Measurements from ENCODE around the gene EXOC6.

EXOC6 gene

DNA sequence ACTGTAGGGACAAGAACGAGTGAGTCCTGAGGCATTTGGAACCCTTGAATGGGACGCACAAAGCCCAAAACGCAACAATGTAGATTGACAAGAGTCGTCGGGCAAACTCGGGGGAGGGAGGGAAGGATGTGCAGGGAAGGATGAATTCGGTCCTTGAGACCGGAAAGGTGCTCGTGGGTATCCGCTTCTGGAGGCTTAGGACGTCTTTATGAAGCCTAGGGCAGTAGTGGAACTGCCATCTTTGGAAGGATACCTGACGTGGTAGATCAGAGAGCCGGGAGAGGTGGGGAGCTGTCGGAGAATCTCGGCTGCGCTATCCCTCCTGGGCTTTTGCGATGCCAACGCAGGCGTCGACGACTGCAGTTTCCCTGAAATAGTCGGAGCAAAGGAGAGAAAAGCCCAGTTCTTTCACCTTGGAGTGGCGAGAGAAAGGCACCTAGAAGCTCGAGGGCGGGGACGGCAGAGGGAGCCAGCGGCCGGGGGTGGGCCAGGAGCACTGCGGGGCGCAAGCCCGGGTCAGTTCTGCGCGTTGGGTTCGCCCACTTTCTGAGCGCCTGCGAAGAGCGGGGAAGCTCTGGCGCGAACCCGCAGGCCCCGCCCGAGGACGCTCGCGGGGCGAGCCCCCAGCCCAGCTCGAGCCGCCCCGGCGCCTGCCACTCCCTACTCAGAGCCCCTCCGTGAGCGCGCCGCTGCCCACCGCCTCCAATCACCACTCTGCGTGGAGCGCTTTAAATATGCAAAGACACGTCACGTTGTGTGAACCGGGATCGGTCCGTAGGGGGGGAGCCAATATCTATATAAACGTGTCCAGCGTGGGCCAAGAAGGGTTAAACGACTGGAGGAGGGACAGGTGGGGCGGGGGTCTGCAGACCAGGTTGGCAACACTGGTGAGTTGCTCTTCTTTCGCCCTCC lies 211.9 kb downstream of the EXOC6 start, which contains the start of gene CYP26C1:
Gene CYP26C1, plus strand, starts transcription at position 824 of the 912 bp plus-strand sequence. CDS start 466 bp downstream, outside the sequence.
- H3K27ac ChIP-seq: no peak within 1 kb of the TSS
- TF ChIP-seq, protein P1, sequence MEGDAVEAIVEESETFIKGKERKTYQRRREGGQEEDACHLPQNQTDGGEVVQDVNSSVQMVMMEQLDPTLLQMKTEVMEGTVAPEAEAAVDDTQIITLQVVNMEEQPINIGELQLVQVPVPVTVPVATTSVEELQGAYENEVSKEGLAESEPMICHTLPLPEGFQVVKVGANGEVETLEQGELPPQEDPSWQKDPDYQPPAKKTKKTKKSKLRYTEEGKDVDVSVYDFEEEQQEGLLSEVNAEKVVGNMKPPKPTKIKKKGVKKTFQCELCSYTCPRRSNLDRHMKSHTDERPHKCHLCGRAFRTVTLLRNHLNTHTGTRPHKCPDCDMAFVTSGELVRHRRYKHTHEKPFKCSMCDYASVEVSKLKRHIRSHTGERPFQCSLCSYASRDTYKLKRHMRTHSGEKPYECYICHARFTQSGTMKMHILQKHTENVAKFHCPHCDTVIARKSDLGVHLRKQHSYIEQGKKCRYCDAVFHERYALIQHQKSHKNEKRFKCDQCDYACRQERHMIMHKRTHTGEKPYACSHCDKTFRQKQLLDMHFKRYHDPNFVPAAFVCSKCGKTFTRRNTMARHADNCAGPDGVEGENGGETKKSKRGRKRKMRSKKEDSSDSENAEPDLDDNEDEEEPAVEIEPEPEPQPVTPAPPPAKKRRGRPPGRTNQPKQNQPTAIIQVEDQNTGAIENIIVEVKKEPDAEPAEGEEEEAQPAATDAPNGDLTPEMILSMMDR (IDR thresholded peaks at IDR 0.05): no peak

DNA sequence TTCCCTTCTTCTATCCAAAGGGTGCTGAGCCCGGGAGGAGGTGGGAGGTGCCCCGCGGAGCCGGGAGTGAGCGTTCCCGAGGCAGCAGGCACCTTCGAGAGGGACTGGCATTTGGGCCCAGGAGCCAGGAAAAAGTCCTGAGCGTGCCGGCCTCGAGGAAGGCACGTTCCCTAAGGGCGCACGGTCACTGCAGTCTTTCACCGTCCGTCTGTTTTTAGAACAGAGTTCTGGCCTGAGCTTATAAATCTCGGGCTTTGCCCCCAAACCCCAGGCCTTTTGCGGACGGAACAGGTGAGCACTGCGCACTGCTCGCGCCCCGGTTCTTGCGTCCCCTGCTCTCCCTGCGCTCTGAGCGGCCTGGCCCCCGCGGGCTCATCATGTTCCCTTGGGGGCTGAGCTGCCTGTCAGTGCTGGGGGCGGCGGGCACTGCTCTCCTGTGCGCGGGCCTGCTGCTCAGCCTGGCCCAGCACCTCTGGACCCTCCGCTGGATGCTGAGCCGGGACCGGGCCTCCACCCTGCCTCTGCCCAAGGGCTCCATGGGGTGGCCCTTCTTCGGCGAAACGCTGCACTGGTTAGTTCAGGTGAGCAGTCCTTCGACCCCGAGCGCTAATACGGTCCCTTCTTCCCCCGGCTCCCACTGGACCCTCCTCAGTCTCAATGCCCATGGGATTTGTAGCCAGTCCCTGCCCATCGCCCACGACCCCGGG lies 212.7 kb downstream of the EXOC6 start:
- no peak overlapping the region for H3K27ac ChIP-seq
- no peak for TF ChIP-seq ZFX (IDR thresholded peaks at IDR 0.05; ENCODE audit: borderline replicate concordance)
- TF ChIP-seq, protein P1 (IDR thresholded peaks at IDR 0.05): no peak

DNA sequence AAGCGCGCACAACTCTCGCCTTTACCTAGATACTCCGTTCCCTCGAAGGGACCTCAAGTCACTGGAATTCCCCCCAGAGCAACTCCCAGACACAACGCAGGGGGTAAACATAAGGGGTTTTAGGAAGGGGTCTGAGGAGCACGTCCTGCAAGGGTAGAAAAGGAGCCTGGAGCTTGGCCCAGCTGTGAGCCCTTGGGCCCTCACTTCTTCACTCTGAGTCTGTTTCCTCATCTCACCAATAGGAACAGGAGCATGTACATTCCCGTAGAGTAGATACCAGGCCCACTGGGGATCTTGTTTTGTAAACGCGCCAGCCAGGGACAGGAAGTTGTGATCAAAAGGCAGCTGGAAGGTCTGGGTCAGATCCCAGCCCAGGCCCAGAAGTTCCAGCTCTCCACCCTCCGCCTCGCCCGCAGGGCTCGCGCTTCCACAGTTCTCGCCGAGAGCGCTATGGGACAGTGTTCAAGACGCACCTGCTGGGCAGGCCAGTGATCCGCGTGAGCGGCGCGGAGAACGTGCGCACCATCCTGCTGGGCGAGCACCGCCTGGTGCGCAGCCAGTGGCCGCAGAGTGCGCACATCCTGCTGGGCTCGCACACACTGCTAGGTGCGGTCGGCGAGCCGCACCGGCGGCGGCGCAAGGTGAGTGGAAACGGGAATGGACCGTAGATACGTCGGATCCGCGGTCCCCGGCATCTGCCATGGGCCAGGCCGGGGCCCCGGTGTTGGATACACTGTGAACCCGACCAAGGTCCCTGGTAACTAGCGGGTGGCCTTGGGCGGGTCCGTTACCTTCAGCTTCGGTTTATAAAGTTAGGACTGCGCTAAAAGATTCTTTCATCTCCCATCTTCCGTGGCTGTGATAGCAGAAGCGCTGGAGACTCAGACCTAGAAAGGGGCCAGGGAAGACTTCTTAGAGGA lies 213.5 kb downstream of the EXOC6 start:
- TF ChIP-seq ZFX (IDR thresholded peaks at IDR 0.05; ENCODE audit: borderline replicate concordance): no peak
- TF ChIP-seq, protein P1 (IDR thresholded peaks at IDR 0.05): no peak
- no peak overlapping the region for H3K27ac ChIP-seq

DNA sequence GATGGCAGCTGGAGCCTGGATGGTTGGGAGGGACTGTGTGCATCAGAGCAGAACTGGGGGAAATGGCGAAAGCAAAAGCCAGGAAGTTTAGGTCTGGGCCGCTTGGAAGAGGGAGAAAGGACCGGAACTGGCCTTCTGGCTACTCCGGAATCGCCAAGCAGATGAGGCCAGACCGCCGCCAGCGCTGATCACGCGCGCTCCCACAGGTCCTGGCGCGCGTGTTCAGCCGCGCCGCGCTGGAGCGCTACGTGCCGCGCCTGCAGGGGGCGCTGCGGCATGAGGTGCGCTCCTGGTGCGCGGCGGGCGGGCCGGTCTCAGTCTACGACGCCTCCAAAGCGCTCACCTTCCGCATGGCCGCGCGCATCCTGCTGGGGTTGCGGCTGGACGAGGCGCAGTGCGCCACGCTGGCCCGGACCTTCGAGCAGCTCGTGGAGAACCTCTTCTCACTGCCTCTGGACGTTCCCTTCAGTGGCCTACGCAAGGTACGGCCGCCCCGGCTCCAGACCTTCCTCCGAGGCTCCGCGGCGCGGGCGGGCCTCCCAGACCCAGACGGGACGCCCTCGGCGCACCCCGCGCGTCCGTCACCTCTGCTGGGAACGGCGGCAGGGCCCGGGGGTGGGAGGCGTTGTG lies 214.3 kb downstream of the EXOC6 start:
- no peak for TF ChIP-seq ZFX (IDR thresholded peaks at IDR 0.05; ENCODE audit: borderline replicate concordance)
- TF ChIP-seq, protein P1 (IDR thresholded peaks at IDR 0.05): no peak; the same call in none of the 2 replicates
- H3K27ac ChIP-seq: no peak overlapping the region

DNA sequence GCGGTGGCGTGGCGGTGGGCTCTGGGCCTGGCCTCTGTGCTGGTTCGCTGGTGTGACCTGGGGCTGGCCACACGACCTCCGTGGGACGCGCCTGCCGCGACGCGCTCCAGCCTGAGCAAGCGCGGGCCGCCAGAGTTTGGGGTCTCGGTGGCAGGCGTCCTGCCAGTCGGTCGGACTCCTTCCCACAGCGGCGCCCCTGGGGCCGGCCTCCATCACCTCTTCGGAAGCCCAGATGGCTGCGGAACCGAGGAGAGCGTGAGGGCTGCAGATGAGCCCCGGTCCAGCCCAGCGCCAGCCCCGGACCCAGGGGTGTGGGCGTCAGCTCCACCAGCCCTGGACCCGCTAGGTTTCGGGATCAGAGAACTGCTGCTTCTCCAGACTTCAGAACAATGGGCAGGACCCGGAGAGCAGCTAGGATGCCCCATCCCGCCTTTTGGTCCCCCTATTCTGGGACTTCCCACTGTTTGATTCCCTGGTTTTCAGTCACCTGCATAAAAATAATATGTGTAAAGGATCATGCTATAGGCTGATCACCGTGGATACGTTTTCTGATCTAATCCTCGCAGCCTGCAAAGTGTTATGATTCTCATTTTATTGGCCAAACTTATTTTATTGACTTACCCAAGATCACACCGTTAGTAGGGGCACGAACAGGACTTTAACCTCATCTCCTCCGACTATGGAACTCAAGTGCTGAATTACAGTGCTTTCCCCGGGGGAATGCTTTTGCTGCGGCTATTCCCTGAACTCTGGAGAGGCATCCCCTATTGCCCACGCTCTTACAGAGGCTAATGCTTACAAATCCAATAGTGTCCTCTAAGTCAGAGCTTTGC lies 215.0 kb downstream of the EXOC6 start:
- no peak overlapping the region for H3K27ac ChIP-seq
- TF ChIP-seq, protein P1 (IDR thresholded peaks at IDR 0.05): no peak
- no peak for TF ChIP-seq ZFX (IDR thresholded peaks at IDR 0.05; ENCODE audit: borderline replicate concordance)

Measured in 22Rv1 (cell line).